Activated T-helper 2 cell treated with anti-CD3 and anti-CD28 coated beads, Interferon-gamma antibody, Interleukin-2, Interleukin-4, amounts not matched to agents 10 μg/mL and 5 μg/mL and 100 μg/mL, durations not matched to agents 14 hours and 24 hours and 36 hours (primary cell): ENCODE data around the gene PROX1. TPM values are rescaled to one million over a fixed set of nuclear protein-coding genes. Genes with fewer than 3 reads are reported as not detected.
"Not testable (repeated sequence)": the region's sequence is repeated elsewhere in the genome, so short reads cannot be mapped to it uniquely, and the experiment has no call there.

Source experiments
- DNase-seq: peaks from one replicate; pipeline ENCODE4 v3.0.0; 2021; ENCODE audit warnings: low spot score
- H3K27ac Mint-ChIP-seq: one replicate; pipeline ENCODE4 v1.8.0; 2021; ENCODE audit warnings: mixed read lengths
- H3K27me3 Mint-ChIP-seq: one replicate; pipeline ENCODE4 v1.8.0; 2021; ENCODE audit warnings: low read depth, mixed read lengths
- H3K36me3 Mint-ChIP-seq: one replicate; pipeline ENCODE4 v1.8.0; 2021; ENCODE audit warnings: low read depth, mixed read lengths
- H3K4me1 Mint-ChIP-seq: one replicate; pipeline ENCODE4 v1.8.0; 2021; ENCODE audit warnings: low read depth, mixed read lengths
- H3K4me3 Mint-ChIP-seq: one replicate; pipeline ENCODE4 v1.8.0; 2021; ENCODE audit warnings: low read depth, mild to moderate bottlenecking, moderate library complexity, mixed read lengths
- H3K9me3 Mint-ChIP-seq: one replicate; pipeline ENCODE4 v1.8.0; 2021; ENCODE audit warnings: mixed read lengths
- intact Hi-C: fragments of 100-400 bp; cut with micrococcal nuclease; formaldehyde crosslinking; loops from one replicate; pipeline ENCODE4 v1.15.1; 2023
- total RNA-seq: library from RNA; stranded (reverse); gene quantifications from 2 replicates; pipeline ENCODE4 v1.2.3, GENCODE V29; 2022

Gene PROX1
- total RNA-seq, 1 donor from 2014 or later = not detected

DNA sequence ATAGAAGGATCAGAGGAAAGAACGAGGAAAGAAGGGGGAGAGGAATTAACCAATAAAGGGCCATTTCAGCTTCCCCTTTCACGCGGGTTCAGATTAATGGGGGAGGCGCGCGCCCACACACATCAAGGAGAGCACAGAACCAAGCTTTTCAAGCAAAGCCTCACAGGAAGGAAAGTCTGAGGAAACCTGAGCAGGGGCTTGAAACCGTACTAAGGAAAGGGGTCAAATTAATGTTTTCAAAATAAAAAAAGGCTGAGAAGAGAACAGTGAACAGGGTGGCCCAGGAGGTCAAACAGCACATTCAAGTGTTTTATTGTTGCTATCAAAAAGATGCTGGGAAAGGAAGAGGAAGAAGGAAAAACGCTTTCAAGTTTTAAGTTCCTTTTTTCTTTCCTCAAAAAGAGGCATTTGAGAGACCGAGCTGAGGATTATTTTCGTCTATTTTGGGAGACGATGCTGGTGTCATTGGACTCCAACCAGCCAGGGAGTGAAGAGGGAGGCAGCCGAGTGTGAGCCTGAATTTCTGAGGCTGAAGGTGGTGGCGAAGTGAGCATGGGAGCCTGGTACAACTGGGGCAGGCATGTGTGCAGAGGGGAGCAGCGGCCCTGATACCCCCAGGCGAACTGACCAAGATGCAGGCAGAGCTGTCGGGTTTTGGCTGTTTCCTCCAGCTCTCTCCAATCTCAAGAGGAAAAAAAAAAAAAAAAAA is 88.4 kb downstream of the PROX1 start:
- Mint-ChIP-seq H3K4me3 (no peak overlapping the region), H3K27me3 (no peaks in the 10 kb centered on the region), H3K4me1 (no peaks in the 10 kb centered on the region), H3K9me3 (no peaks in the 10 kb centered on the region), H3K36me3 (no peaks in the 10 kb centered on the region), H3K27ac (no peak overlapping the region)
- DNase-seq = no peak
- intact Hi-C loops = no loop called here

- no peaks in the 10 kb centered on the region for H3K9me3 Mint-ChIP-seq
- no peaks in the 10 kb centered on the region for H3K4me1 Mint-ChIP-seq
- intact Hi-C loops = no loop called here
- H3K27me3 Mint-ChIP-seq = no peaks in the 10 kb centered on the region
- no peak overlapping the region for H3K4me3 Mint-ChIP-seq
- H3K36me3 Mint-ChIP-seq = no peaks in the 10 kb centered on the region
- H3K27ac Mint-ChIP-seq = no peak overlapping the region
- DNase-seq = no peak
These were observed 88.9 kb downstream of the PROX1 start for GRCh38 chr1:214076708-214077065.

DNA sequence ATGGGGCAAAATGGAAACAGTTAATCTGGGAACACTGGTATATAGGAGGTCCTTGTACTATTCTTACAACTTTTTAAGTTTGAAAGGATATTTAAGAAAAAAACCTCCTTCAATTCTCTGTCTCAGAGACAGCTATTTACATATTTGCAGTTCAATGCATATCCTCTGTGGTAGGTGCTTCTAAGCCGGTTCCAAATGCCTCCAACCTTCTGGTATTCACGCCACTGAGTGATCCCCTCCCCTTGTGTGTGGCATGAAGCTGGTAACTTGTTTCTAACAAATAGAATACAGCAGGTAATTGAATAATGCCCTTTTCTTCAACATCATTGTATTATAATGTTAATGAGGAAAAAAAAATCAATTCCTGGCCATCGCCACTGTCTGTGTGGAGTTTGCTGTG is 91.2 kb downstream of the PROX1 start:
- intact Hi-C loops = no loop called here
- no peaks in the 10 kb centered on the region for H3K9me3 Mint-ChIP-seq
- H3K36me3 Mint-ChIP-seq = no peaks in the 10 kb centered on the region
- no peaks in the 10 kb centered on the region for H3K27me3 Mint-ChIP-seq
- no peak for DNase-seq
- H3K27ac Mint-ChIP-seq = no peak overlapping the region
- no peaks in the 10 kb centered on the region for H3K4me1 Mint-ChIP-seq
- no peak overlapping the region for H3K4me3 Mint-ChIP-seq

- intact Hi-C loops = no loop called here
- Mint-ChIP-seq H3K4me3 (no peak overlapping the region), H3K36me3 (no peaks in the 10 kb centered on the region), H3K27ac (no peak overlapping the region), H3K9me3 (no peaks in the 10 kb centered on the region), H3K4me1 (no peaks in the 10 kb centered on the region), H3K27me3 (no peaks in the 10 kb centered on the region)
- no peak for DNase-seq
These were observed 97.6 kb downstream of the PROX1 start for GRCh38 chr1:214085325-214085724.

DNA sequence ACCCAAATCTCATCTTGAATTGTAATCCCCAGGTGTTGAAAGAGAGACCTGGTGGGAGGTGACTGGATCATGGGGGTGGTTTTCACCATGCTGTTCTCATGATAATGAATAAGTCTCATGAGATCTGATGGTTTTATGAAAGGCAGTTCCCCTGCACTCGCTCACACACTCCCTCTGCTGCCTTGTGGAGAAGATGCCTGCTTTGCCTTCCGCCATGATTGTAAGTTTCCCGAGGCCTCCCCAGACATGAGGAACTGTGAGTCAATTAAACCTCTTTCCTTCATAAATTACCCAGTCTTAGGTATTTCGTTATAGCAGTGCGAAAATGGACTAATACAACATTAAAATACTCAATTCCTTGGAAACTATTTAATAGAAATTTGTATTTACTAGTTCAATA is 99.2 kb downstream of the PROX1 start:
- Mint-ChIP-seq H3K27ac (no peak overlapping the region), H3K36me3 (no peaks in the 10 kb centered on the region), H3K9me3 (no peaks in the 10 kb centered on the region), H3K27me3 (no peaks in the 10 kb centered on the region), H3K4me3 (no peak overlapping the region), H3K4me1 (no peaks in the 10 kb centered on the region)
- intact Hi-C loops = no loop called here
- no peak for DNase-seq

DNA sequence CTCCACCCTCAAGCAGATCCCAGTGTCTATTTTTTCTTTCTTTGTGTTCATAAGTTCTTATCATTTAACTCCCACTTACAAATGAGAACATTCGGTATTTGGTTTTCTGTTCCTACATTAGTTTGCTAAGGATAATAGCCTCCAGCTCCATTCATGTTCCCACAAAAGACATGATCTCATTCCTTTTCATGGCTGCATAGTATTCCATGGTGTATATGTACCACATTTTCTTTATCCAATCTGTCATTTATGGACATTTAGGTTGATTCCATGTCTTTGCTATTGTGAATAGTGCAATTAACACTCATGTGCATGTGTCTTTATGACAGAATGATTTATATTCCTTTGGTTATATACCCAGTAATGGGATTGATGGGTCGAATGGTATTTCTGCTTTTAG is 101.2 kb downstream of the PROX1 start:
- H3K4me1 Mint-ChIP-seq, H3K36me3 Mint-ChIP-seq, H3K27ac Mint-ChIP-seq, intact Hi-C loops, H3K4me3 Mint-ChIP-seq, H3K27me3 Mint-ChIP-seq, H3K9me3 Mint-ChIP-seq, DNase-seq: not testable (repeated sequence)
